GM12875 (cell line): ENCODE data around the gene DOCK10.

Experiments used
- H3K4me3 ChIP-seq: one replicate; pipeline ENCODE4 v1.5.1; 2011; ENCODE audit warnings: low read depth, low read length, control low read depth
- CTCF ChIP-seq: IDR thresholded peaks from 2 replicates; pipeline ENCODE4 v1.5.1; 2011; ENCODE audit warnings: low read depth, mild to moderate bottlenecking, control low read depth, inconsistent platforms, low read length, moderate library complexity, borderline replicate concordance; ENCODE audit not compliant: insufficient read depth

DOCK10 gene

GRCh38 chr2:224831530-224831929, 210.7 kb downstream of the DOCK10 start:
- TF ChIP-seq CTCF: no peak
- H3K4me3 ChIP-seq: no peak overlapping the region

GRCh38 chr2:224820283-224820991, 221.8 kb downstream of the DOCK10 start:
- H3K4me3 ChIP-seq: no peak overlapping the region
- no peak for TF ChIP-seq CTCF

GRCh38 chr2:224819075-224819474, 223.2 kb downstream of the DOCK10 start:
- no peak overlapping the region for H3K4me3 ChIP-seq
- TF ChIP-seq CTCF: no peak

- H3K4me3 ChIP-seq: no peak overlapping the region
- TF ChIP-seq CTCF: no peak
These were observed 224.6 kb downstream of the DOCK10 start for GRCh38 chr2:224817676-224818075.

GRCh38 chr2:224816816-224817215, 225.5 kb downstream of the DOCK10 start:
- H3K4me3 ChIP-seq: no peak overlapping the region
- no peak for TF ChIP-seq CTCF

- no peak overlapping the region for H3K4me3 ChIP-seq
- no peak for TF ChIP-seq CTCF
These were observed 228.7 kb downstream of the DOCK10 start for GRCh38 chr2:224813578-224813977.
